Measurements from ENCODE around the gene CA9.
A peak's percentile ranks its signal among the peaks of the same experiment; 100 is the strongest.

The CA9 gene

GRCh38 chr9:35729700-35730485 is 56.2 kb downstream of the CA9 start:
- TF ChIP-seq RAD21 (IDR thresholded peaks at IDR 0.05; ENCODE audit: low read depth) (peak; percentile 17; the same call in 1 of the 2 replicates), YY1 (IDR thresholded peaks at IDR 0.05; ENCODE audit: low read depth) (no peak)

- TF ChIP-seq EP300 (IDR thresholded peaks at IDR 0.05; ENCODE audit: borderline replicate concordance), result no peak
- no peak for TF ChIP-seq TCF12 (IDR thresholded peaks at IDR 0.05; ENCODE audit: low read depth)
- no peak for TF ChIP-seq YY1 (IDR thresholded peaks at IDR 0.05; ENCODE audit: low read depth)
- TF ChIP-seq CREB1 (IDR thresholded peaks at IDR 0.05; ENCODE audit: low read depth), result no peak
- no peak for TF ChIP-seq ZBTB7A (IDR thresholded peaks at IDR 0.05; ENCODE audit: low read depth)
- no peak for TF ChIP-seq TEAD4 (IDR thresholded peaks at IDR 0.05)
Measured at GRCh38 chr9:35730486-35730854, 56.7 kb downstream of the CA9 start.
